Stimulated activated CD8-positive, alpha-beta memory T cell treated with anti-CD3 and anti-CD28 coated beads, Interleukin-15, amount 100 ng/mL, for 24 hours (primary cell): ENCODE data around the gene BUD31.
"Not testable (repeated sequence)": the region's sequence is repeated elsewhere in the genome, so short reads cannot be mapped to it uniquely, and the experiment has no call there.

Source experiments
- DNase-seq: peaks from one replicate; pipeline ENCODE4 v3.0.0-alpha.2; 2020; ENCODE audit warnings: low read depth

Gene BUD31

GRCh38 chr7:99399597-99399996 is 9.2 kb upstream of the BUD31 start:
- no peak for DNase-seq

DNA sequence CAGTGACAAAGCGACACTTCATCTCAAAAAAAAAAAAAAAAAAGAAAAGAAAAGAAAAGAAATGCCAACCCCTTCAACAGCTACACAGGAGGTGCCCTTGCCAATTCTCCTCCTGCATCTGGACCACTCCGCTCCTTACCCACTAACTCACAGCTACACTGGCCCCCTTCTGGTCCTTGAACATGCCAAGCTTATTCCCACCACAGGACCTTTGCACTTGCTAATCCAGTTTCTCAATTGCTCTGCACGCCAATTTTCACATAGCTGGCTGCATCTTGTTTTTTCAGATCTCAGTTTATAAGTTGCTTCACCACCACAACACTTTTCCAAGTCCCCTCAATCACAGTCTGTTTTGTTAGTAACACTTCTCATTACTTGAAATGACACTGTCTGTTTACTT is 5.9 kb upstream of the BUD31 start:
- DNase-seq: no peak

GRCh38 chr7:99403764-99404163 is 5.0 kb upstream of the BUD31 start:
- no peak for DNase-seq

- no peak for DNase-seq
Observed at GRCh38 chr7:99404235-99404976, 4.4 kb upstream of the BUD31 start.

DNA sequence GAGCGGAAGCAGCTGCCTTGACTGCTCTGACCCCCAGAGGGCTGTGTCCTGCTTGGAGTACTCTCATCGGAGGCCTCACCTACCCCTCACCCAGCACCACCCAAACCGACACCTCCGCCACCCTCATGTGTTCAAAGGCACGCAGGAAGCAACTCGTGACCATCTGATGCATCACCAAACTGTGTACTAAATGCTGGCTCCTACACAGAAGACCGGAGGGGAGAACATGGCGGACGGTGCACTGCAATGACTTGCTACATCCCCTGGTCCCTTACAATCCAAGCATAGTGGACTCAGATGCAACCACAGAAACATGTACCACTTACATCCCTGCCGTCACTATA is 3.8 kb upstream of the BUD31 start:
- DNase-seq: no peak

DNA sequence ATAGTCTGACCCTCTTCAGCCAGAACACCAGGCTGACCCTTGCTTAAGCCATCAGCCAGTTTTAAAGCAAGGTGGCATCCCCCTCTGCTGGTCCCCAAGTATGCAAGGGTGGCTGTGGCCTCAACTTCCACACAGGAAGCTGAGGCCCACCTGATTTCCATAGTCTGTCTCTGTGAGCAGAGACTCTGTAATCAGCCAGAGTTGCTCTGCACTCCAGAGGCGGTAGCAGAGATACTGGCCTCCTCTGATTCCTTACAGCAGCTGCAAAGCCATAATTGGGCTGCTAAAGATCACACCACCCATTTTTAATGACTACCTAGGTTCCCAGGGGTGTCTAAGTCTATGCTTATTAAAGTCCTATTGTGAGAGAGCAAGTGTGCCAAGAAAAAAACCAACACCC is 2.2 kb upstream of the BUD31 start:
- no peak for DNase-seq

DNA sequence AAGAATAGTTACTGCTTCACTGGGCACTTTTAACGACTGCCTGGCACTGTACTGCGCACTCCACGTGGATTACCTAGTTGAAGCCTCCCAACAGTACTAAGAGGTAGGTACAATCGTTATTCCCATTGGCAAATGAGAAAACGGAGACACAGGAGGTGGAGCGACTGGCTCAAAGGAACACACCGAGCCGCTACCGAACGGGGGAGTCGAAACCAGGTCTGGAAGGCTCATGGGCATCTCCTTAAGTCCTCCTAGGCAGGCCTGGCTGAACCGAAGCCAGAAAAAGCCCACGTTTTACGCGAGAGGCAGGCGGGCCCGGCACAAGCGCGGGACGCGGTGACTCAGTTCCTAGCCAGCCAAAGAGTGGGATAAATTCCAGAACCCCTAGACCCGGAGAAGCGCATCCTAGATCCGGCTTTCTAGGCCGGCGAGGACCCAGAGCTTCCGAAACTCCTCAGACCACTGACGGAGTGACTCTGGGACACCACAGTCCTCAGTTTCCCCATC is 844 bp upstream of the BUD31 start:
- no peak for DNase-seq

GRCh38 chr7:99409192-99409572 is 413 bp downstream of the BUD31 start:
- DNase-seq: no peak

DNA sequence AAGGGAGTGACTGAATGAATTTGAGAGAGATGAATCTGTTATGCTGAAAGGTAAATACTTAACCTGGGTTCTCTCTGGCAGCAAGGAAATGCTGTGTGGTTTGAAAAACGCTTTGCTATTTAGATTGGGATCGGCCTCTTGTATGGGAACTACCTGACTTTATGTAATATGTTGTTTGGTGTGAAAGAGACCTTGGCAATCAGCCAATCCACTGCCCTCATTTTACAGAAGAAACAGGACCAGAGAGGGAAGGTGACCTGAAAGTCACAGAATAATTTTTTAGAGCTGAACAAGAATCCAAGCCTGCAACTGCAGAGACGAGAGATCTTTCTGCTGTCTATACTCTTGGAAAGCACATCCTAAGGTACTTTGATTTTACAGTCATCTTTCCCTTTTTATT is 1.0 kb downstream of the BUD31 start:
- no peak for DNase-seq

DNA sequence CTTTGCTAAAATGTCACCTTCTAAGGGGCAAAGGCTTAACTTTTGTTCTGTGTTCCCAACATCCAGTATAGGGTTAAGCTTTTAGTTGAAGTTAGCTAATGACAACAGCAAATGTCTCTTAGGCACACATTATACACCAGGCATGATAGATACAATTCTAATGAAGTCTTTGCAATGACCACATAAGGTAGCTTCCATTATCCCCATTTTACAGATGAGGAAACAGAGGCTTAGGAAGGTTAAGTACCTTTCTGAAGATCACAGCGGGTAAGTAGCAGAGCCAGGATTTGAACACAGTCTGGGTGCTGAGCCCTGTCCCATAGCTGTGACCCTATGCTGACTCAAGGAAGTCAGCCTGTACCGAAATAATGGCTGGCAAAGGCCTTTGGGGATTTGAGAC is 1.9 kb downstream of the BUD31 start:
- no peak for DNase-seq

DNA sequence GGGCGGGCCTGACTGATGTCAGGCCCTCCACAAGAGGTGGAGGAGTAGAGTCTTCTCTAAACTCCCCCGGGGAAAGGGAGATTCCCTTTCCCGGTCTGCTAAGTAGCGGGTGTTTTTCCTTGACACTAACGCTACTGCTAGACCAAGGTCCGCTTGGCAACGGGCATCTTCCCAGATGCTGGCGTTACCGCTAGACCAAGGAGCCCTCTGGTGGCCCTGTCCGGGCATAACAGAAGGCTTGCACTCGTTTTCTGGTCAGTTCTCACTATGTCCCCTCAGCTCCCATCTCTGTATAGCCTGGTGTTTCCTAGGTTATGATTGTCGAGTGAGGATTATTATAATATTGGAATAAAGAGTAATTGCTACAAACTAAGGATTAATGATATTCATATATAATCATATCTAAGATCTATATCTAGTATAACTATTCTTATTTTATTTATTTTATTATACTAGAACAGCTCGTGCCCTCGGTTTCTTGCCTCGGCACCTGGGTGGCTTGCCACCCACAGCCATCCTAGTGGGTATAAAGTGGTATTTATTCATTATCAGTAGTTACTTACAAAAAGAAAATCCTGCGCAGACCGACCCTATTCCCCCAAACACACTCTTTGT is 6.9 kb downstream of the BUD31 start:
- not testable (repeated sequence) for DNase-seq

- DNase-seq: no peak
Observed at GRCh38 chr7:99418260-99418659, 9.5 kb downstream of the BUD31 start.

DNA sequence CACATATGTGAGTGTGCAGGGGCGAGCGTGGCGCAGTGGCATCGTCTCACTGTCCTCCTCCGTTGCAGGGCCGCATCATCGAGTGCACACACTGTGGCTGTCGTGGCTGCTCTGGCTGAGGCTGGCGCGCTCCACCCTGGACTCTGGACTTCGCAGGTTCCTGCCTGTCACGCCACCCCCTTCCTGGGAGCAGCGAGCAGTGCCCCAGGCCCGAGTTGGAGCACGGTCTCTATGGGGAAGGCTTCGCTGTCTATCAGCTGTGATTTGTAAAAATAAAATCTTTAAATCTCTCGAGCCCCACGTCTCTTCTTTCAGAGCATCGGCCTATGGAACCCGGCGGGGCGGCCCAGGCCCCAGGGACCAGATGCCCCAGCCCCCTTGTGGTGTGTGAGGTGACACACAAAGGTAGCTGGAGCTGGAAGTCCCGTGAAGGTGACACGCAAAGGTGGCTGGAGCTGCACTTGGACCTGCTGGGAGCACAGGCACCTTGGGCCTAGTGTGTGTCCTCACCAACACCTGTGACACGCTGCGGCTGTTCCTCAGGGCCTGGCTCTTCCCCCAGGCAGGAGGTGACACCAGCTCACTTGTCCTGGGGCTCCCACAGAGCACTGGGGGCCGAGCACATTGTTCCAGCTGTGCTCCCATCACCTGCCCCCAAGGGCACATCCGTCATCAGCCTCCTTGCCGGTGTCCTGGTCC is 10.7 kb downstream of the BUD31 start:
- DNase-seq: no peak

DNA sequence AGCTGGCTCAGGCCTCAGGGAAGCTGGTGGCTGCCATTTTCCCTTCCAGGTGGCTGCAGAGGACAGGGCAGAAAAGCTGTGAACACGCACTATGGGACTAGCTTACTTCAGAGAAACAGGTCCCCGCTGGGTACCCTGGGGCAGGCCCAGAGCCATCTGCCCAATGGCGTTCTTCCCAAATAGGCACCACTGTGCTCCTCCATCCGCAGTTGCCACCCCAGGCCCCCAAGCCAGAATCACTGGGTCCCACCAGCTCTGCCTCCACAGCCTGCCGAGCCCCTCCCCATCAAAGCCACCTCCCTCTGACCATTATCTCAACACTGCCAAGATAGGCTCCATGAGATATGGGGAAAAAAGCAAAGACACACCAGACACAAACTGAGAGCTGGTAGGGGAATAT is 11.4 kb downstream of the BUD31 start:
- DNase-seq: no peak

- no peak for DNase-seq
Observed at GRCh38 chr7:99420986-99421385, 12.2 kb downstream of the BUD31 start.

DNA sequence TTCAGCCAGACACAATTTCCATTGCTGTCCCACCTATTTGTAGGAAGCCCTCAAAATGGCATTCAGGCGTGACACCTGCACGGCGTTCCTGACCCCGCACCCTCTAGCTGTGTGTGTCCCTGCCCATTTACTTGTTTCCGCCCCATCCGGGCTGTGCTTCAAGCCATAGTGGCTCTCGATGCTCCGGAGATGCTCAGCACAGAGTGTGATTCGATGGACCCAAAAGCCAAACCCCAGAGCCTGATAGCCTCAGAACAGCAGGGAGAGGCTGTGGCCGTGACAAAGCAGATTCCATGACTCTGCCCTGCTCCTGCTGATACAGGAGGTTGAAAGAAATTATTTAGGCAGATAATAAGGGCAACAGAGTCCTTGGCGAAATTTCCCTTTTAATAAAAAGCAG is 13.4 kb downstream of the BUD31 start:
- DNase-seq: no peak

- no peak for DNase-seq
Observed at GRCh38 chr7:99422625-99423024, 13.9 kb downstream of the BUD31 start.

GRCh38 chr7:99424932-99425730 is 16.4 kb downstream of the BUD31 start:
- DNase-seq: no peak

- DNase-seq: no peak
Observed at GRCh38 chr7:99428972-99429566, 20.3 kb downstream of the BUD31 start.

DNA sequence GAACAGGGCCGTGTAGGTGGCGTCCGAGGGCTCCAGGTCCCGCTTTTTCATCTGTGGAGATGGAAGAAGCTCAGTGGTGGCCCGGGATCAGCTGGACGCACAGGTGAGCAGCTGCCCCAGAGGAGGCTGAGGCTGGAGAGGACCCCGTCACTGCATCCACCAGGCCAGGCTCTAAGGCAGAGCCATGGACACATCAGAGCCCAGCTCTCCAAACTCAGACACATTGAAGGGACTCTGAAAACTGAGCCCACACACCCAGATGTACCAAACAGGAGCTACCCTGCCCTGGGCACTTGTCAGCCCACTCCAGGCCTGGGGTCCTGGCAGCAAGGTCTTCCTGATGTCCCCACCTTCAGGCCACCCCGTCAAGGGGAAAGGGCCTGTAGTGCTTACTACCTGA is 21.0 kb downstream of the BUD31 start:
- DNase-seq: no peak

DNA sequence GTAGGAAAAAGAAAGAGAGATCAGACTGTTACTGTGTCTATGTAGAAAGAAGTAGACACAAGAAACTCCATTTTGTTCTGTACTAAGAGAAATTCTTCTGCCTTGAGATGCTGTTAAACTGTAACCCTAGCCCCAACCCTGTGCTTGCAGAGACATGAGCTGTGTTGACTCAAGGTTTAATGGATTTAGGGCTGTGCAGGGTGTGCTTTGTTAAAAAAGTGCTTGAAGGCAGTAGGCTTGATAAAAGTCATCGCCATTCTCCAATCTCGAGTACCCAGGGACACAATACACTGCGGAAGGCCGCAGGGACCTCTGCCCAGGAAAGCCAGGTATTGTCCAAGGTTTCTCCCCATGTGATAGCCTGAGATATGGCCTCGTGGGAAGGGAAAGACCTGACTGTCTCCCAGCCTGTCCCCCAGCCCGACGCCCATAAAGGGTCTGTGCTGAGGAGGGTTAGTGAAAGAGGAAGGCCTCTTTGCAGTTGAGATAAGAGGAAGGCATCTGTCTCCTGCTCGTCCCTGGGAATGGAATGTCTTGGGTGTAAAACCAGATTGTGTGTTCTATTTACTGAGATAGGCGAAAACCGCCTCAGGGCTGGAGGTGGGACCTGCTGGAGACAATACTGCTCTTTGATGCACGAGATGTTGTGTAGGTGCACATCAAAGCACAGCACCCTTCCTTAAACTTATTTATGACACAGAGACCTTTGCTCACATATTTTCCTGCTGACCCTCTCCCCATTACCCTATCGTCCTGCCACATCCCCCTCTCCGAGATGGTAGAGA is 23.2 kb downstream of the BUD31 start:
- DNase-seq: not testable (repeated sequence)
